Measurements from ENCODE around the gene PLEKHG7. TPM values are rescaled to one million over a fixed set of nuclear protein-coding genes. Genes with fewer than 3 reads are reported as not detected.
"Not testable (repeated sequence)": the region's sequence is repeated elsewhere in the genome, so short reads cannot be mapped to it uniquely, and the experiment has no call there.

The PLEKHG7 gene
- total and polyA plus RNA-seq, 12 donors = 0.04 TPM; not detected in 11

- Histone ChIP-seq H3K27me3 (no peaks in the 10 kb centered on the region), H3K4me3 (no peak overlapping the region), H3K36me3 (peaks cover 0 to 52% (median 3%) of the 10 kb centered on the region in 9 donors), H3K4me1 (peaks cover 0 to 30% (median 11%) of the 10 kb centered on the region in 9 donors), H3K9me3 (peaks cover 0 to 9% (median 0%) of the 10 kb centered on the region in 11 donors), H3K27ac (peak overlapping the region in 1 of 10 donors; percentile 0)
- DNase-seq (no peak), ATAC-seq (peak in 5 of 8 donors; percentile 37 to 70 (median 50))
- intact Hi-C loops (cut with DNase I) = loop anchor here in 9 of 10 donors (5.0 to 10.0 kb wide), 7 partner anchors 139 to 639 kb away; partner anchors contain the start of gene EEA1 (in 4 of the 9)
- no peak for TF ChIP-seq CTCF (IDR thresholded peaks at IDR 0.05)
- 85 to 93% methylated on average over 1 of the region's 1 CpG for WGBS, 2 donors
Observed at GRCh38 chr12:92786045-92786444, 83.3 kb downstream of the PLEKHG7 start.

GRCh38 chr12:92794356-92794755, 91.6 kb downstream of the PLEKHG7 start:
- 96 to 99% methylated on average over 5 of the region's 5 CpGs for WGBS, 2 donors
- H3K27ac ChIP-seq; intact Hi-C loops (cut with DNase I); H3K4me1 ChIP-seq; H3K27me3 ChIP-seq; ATAC-seq; DNase-seq; H3K4me3 ChIP-seq: not testable (repeated sequence)
- peaks cover 0 to 68% (median 5%) of the 10 kb centered on the region in 9 donors for H3K36me3 ChIP-seq
- peaks cover 0 to 29% (median 0%) of the 10 kb centered on the region in 11 donors for H3K9me3 ChIP-seq

- H3K27me3 ChIP-seq = no peaks in the 10 kb centered on the region
- no peak overlapping the region for H3K27ac ChIP-seq
- H3K4me3 ChIP-seq = no peak overlapping the region
- DNase-seq (no peak), ATAC-seq (no peak)
- intact Hi-C loops (cut with DNase I) = no loop called here
- TF ChIP-seq CTCF (IDR thresholded peaks at IDR 0.05) = no peak
- peaks cover 0 to 6% (median 0%) of the 10 kb centered on the region in 9 donors for H3K4me1 ChIP-seq
- peaks cover 0 to 29% (median 0%) of the 10 kb centered on the region in 11 donors for H3K9me3 ChIP-seq
- peaks cover 0 to 68% (median 4%) of the 10 kb centered on the region in 9 donors for H3K36me3 ChIP-seq
Observed at GRCh38 chr12:92794814-92795213, 92.0 kb downstream of the PLEKHG7 start.

GRCh38 chr12:92796650-92797049, 93.9 kb downstream of the PLEKHG7 start:
- intact Hi-C loops (cut with DNase I) = no loop called here
- H3K36me3 ChIP-seq = peaks cover 0 to 81% (median 0%) of the 10 kb centered on the region in 9 donors
- H3K9me3 ChIP-seq = peaks cover 0 to 14% (median 0%) of the 10 kb centered on the region in 11 donors
- no peak overlapping the region for H3K27ac ChIP-seq
- no peaks in the 10 kb centered on the region for H3K27me3 ChIP-seq
- peaks cover 0 to 6% (median 0%) of the 10 kb centered on the region in 9 donors for H3K4me1 ChIP-seq
- no peak for DNase-seq
- TF ChIP-seq CTCF (IDR thresholded peaks at IDR 0.05) = no peak
- no peak for ATAC-seq
- H3K4me3 ChIP-seq = no peak overlapping the region

- H3K4me3 ChIP-seq = no peak overlapping the region
- peak overlapping the region in 2 of 10 donors; percentile 20 to 52 for H3K27ac ChIP-seq
- ATAC-seq = no peak
- no peak for DNase-seq
- H3K4me1 ChIP-seq = peaks cover 0 to 15% (median 6%) of the 10 kb centered on the region in 9 donors
- no peak for TF ChIP-seq CTCF (IDR thresholded peaks at IDR 0.05)
- H3K27me3 ChIP-seq = no peaks in the 10 kb centered on the region
- intact Hi-C loops (cut with DNase I) = loop anchor here in 1 of 10 donors (10.0 kb wide), 1 partner anchor 122 kb away; the partner anchor contains the start of gene EEA1
- 86 to 88% methylated on average over 3 of the region's 3 CpGs for WGBS, 2 donors
- H3K9me3 ChIP-seq = peaks cover 0 to 12% (median 0%) of the 10 kb centered on the region in 11 donors
- peaks cover 0 to 81% (median 20%) of the 10 kb centered on the region in 9 donors for H3K36me3 ChIP-seq
Observed at GRCh38 chr12:92802906-92803305, 100.1 kb downstream of the PLEKHG7 start.
